Measurements from ENCODE around the gene FAM169A.

DNA sequence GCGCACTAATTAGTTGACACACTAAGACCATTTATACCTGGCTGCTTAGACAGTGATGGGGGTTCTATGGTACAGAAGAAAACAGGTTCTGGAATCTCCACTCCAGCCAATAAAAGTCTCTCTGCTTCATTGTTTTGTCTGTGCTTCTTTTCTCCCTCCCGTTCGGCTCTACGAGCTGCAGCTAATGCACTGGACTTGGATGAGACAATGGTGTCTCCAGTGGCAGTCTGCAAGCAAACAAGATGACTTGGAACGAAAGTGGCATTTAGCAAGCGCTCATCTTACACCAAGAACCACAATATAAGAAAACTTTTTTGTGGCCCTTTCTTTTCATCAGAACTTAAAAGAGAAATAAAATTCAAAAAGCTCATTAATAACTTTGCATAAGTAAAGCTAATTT lies 129.4 kb downstream of the FAM169A start:
- TF ChIP-seq, protein P1, sequence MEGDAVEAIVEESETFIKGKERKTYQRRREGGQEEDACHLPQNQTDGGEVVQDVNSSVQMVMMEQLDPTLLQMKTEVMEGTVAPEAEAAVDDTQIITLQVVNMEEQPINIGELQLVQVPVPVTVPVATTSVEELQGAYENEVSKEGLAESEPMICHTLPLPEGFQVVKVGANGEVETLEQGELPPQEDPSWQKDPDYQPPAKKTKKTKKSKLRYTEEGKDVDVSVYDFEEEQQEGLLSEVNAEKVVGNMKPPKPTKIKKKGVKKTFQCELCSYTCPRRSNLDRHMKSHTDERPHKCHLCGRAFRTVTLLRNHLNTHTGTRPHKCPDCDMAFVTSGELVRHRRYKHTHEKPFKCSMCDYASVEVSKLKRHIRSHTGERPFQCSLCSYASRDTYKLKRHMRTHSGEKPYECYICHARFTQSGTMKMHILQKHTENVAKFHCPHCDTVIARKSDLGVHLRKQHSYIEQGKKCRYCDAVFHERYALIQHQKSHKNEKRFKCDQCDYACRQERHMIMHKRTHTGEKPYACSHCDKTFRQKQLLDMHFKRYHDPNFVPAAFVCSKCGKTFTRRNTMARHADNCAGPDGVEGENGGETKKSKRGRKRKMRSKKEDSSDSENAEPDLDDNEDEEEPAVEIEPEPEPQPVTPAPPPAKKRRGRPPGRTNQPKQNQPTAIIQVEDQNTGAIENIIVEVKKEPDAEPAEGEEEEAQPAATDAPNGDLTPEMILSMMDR (IDR thresholded peaks at IDR 0.05) = no peak
- TF ChIP-seq POLR2A (IDR thresholded peaks at IDR 0.05) = no peak
